K562 (cell line): ENCODE results near the gene PGR.

Source experiments
- ADNP ChIP-seq: fragments of 200-800 bp; sonication (Bioruptor generic); IDR thresholded peaks from 2 replicates; pipeline ENCODE4 v1.6.1; 2016; ENCODE audit warnings: missing genetic modification characterization, missing compliant biosample characterization
- CBX8 ChIP-seq: fragments of 200-600 bp; sonication (generic); IDR thresholded peaks from 2 replicates; pipeline ENCODE4 v1.6.1; 2012; ENCODE audit warnings: borderline replicate concordance, mixed run types, low read depth, mild to moderate bottlenecking, moderate library complexity, mixed read lengths, low read length, control low read depth, inconsistent platforms; ENCODE audit not compliant: poor library complexity, severe bottlenecking; ENCODE audit errors: extremely low read depth
- CEBPB ChIP-seq: fragments of 450-650 bp; IDR thresholded peaks from 2 replicates; pipeline ENCODE4 v1.6.1; 2016; ENCODE audit warnings: missing genetic modification characterization, missing compliant biosample characterization
- EP300 ChIP-seq: IDR thresholded peaks from 2 replicates; pipeline ENCODE4 v1.6.1; 2012; ENCODE audit warnings: low read length, improper control_type of control experiment
- MTA1 ChIP-seq: fragments of 450-650 bp; IDR thresholded peaks from 2 replicates; pipeline ENCODE4 v1.6.1; 2017; ENCODE audit warnings: borderline replicate concordance
- NFIX ChIP-seq: fragments of 250-450 bp; sonication (Bioruptor Pico); IDR thresholded peaks from 2 replicates; pipeline ENCODE4 v1.4.0; 2020; ENCODE audit warnings: low read depth, mild to moderate bottlenecking, moderate library complexity
- SRSF9 ChIP-seq: fragments of 200-400 bp; formaldehyde crosslinking; IDR thresholded peaks from 2 replicates; pipeline ENCODE4 v1.6.1; 2017; ENCODE audit warnings: low read depth, low read length, borderline replicate concordance
- YBX1 ChIP-seq: fragments of 450-650 bp; IDR thresholded peaks from 2 replicates; pipeline ENCODE4 v1.7.1; 2016; ENCODE audit warnings: mild to moderate bottlenecking
- TF ChIP-seq, protein P1 (sequence below), 2 experiments: IDR thresholded peaks in 1 of 2; conservative IDR thresholded peaks in 1 of 2; 2 replicates each; pipeline ENCODE4 v1.6.1; 2016; ENCODE audit warnings: low read depth in 2 of 2, mild to moderate bottlenecking in 1 of 2, missing compliant biosample characterization in 1 of 2, missing genetic modification characterization in 1 of 2, moderate library complexity in 1 of 2
- TF ChIP-seq, protein P2 (sequence below): fragments of 200-600 bp; sonication (generic); IDR thresholded peaks from one replicate; pipeline ENCODE4 v1.6.1; 2012; ENCODE audit warnings: mild to moderate bottlenecking, low read depth, low read length, inconsistent platforms
- TF ChIP-seq, protein P3 (sequence below), 2 experiments: fragments of 200-800 bp in 1 of 2; sonication (Bioruptor generic) in 1 of 2; sonication (generic) in 1 of 2; formaldehyde crosslinking in 1 of 2; IDR thresholded peaks in 1 of 2; conservative IDR thresholded peaks in 1 of 2; 2 replicates each; pipeline versions ENCODE4 v1.5.0 to v1.6.1; 2016 to 2020; ENCODE audit warnings: missing compliant biosample characterization in 1 of 2, missing genetic modification characterization in 1 of 2, missing genetic modification reagents in 1 of 2

DNA sequence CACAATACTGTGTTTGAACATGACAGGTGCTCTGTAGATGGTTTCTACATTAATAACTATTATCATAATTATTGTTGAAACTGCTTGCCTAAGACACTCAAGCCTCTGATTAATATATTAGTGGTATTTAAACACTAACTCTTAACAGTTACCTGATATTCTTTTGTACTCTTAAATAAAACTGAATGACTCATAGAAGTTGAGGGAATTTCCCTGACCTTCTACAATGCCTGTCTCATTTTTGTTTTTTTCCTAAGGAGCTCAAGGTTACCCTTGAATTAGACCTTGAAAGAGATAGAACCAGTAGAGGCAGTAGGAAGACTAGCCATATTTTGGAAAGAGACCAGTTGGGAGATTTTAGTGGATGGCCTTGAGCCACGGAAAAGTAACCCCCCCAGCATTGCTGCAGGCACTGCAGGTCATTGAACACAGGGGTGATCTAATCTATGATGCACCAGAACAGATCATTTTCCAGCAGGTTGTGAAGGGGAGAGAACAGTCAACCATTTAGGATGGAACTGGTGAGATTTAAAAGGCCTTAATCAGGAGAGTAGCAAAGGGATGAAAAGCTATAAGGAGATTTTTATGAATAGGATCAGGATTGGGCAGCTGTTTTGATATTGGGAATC is 148.3 kb downstream of the PGR start:
- TF ChIP-seq, protein P1, sequence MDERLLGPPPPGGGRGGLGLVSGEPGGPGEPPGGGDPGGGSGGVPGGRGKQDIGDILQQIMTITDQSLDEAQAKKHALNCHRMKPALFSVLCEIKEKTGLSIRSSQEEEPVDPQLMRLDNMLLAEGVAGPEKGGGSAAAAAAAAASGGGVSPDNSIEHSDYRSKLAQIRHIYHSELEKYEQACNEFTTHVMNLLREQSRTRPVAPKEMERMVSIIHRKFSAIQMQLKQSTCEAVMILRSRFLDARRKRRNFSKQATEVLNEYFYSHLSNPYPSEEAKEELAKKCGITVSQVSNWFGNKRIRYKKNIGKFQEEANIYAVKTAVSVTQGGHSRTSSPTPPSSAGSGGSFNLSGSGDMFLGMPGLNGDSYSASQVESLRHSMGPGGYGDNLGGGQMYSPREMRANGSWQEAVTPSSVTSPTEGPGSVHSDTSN (CRISPR knock-in tag; IDR thresholded peaks at IDR 0.05; ENCODE audit: low read depth): no peak
- TF ChIP-seq, protein P1 (tag; conservative IDR thresholded peaks at IDR 0.05; ENCODE audit: low read depth): no peak
- TF ChIP-seq MTA1 (no peak), SRSF9 (no peak), CBX8 (no peak), CEBPB (no peak), EP300 (no peak), ADNP (no peak), NFIX (CRISPR knock-in tag) (no peak), YBX1 (no peak)
- TF ChIP-seq, protein P2, sequence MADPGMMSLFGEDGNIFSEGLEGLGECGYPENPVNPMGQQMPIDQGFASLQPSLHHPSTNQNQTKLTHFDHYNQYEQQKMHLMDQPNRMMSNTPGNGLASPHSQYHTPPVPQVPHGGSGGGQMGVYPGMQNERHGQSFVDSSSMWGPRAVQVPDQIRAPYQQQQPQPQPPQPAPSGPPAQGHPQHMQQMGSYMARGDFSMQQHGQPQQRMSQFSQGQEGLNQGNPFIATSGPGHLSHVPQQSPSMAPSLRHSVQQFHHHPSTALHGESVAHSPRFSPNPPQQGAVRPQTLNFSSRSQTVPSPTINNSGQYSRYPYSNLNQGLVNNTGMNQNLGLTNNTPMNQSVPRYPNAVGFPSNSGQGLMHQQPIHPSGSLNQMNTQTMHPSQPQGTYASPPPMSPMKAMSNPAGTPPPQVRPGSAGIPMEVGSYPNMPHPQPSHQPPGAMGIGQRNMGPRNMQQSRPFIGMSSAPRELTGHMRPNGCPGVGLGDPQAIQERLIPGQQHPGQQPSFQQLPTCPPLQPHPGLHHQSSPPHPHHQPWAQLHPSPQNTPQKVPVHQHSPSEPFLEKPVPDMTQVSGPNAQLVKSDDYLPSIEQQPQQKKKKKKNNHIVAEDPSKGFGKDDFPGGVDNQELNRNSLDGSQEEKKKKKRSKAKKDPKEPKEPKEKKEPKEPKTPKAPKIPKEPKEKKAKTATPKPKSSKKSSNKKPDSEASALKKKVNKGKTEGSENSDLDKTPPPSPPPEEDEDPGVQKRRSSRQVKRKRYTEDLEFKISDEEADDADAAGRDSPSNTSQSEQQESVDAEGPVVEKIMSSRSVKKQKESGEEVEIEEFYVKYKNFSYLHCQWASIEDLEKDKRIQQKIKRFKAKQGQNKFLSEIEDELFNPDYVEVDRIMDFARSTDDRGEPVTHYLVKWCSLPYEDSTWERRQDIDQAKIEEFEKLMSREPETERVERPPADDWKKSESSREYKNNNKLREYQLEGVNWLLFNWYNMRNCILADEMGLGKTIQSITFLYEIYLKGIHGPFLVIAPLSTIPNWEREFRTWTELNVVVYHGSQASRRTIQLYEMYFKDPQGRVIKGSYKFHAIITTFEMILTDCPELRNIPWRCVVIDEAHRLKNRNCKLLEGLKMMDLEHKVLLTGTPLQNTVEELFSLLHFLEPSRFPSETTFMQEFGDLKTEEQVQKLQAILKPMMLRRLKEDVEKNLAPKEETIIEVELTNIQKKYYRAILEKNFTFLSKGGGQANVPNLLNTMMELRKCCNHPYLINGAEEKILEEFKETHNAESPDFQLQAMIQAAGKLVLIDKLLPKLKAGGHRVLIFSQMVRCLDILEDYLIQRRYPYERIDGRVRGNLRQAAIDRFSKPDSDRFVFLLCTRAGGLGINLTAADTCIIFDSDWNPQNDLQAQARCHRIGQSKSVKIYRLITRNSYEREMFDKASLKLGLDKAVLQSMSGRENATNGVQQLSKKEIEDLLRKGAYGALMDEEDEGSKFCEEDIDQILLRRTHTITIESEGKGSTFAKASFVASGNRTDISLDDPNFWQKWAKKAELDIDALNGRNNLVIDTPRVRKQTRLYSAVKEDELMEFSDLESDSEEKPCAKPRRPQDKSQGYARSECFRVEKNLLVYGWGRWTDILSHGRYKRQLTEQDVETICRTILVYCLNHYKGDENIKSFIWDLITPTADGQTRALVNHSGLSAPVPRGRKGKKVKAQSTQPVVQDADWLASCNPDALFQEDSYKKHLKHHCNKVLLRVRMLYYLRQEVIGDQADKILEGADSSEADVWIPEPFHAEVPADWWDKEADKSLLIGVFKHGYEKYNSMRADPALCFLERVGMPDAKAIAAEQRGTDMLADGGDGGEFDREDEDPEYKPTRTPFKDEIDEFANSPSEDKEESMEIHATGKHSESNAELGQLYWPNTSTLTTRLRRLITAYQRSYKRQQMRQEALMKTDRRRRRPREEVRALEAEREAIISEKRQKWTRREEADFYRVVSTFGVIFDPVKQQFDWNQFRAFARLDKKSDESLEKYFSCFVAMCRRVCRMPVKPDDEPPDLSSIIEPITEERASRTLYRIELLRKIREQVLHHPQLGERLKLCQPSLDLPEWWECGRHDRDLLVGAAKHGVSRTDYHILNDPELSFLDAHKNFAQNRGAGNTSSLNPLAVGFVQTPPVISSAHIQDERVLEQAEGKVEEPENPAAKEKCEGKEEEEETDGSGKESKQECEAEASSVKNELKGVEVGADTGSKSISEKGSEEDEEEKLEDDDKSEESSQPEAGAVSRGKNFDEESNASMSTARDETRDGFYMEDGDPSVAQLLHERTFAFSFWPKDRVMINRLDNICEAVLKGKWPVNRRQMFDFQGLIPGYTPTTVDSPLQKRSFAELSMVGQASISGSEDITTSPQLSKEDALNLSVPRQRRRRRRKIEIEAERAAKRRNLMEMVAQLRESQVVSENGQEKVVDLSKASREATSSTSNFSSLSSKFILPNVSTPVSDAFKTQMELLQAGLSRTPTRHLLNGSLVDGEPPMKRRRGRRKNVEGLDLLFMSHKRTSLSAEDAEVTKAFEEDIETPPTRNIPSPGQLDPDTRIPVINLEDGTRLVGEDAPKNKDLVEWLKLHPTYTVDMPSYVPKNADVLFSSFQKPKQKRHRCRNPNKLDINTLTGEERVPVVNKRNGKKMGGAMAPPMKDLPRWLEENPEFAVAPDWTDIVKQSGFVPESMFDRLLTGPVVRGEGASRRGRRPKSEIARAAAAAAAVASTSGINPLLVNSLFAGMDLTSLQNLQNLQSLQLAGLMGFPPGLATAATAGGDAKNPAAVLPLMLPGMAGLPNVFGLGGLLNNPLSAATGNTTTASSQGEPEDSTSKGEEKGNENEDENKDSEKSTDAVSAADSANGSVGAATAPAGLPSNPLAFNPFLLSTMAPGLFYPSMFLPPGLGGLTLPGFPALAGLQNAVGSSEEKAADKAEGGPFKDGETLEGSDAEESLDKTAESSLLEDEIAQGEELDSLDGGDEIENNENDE: no peak
- TF ChIP-seq, protein P3, sequence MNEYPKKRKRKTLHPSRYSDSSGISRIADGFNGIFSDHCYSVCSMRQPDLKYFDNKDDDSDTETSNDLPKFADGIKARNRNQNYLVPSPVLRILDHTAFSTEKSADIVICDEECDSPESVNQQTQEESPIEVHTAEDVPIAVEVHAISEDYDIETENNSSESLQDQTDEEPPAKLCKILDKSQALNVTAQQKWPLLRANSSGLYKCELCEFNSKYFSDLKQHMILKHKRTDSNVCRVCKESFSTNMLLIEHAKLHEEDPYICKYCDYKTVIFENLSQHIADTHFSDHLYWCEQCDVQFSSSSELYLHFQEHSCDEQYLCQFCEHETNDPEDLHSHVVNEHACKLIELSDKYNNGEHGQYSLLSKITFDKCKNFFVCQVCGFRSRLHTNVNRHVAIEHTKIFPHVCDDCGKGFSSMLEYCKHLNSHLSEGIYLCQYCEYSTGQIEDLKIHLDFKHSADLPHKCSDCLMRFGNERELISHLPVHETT (CRISPR knock-in tag; conservative IDR thresholded peaks at IDR 0.05 in 1 of 2, IDR thresholded peaks at IDR 0.05 in 1 of 2): no peak
